HL-60 (cell line): ENCODE measurements around the gene UST.
A peak's percentile ranks its signal among the peaks of the same experiment; 100 is the strongest.

Source experiments
- DNase-seq, 2 experiments: peaks; one replicate each; pipeline ENCODE4 v3.0.0-alpha.2; 2010 to 2020; ENCODE audit warnings: low read depth in 1 of 2, low spot score in 1 of 2
- H3K27ac ChIP-seq: fragments of 250-450 bp; sonication (Bioruptor Pico); replicated peaks from 2 replicates; pipeline ENCODE4 v1.5.1; 2020; ENCODE audit warnings: mild to moderate bottlenecking, moderate library complexity
- H3K27me3 ChIP-seq: fragments of 250-450 bp; sonication (Bioruptor Pico); 2 replicates; pipeline ENCODE4 v1.5.1; 2021; ENCODE audit warnings: mild to moderate bottlenecking, moderate library complexity; ENCODE audit not compliant: insufficient read depth, poor library complexity, severe bottlenecking
- H3K4me3 ChIP-seq: replicated peaks from 2 replicates; pipeline ENCODE4 v1.5.1; 2011; ENCODE audit warnings: mild to moderate bottlenecking, control low read depth, low read length; ENCODE audit not compliant: insufficient read depth
- GABPA ChIP-seq: IDR thresholded peaks from 2 replicates; pipeline ENCODE4 v1.6.1; 2012; ENCODE audit warnings: low read depth
- POLR2AphosphoS5 ChIP-seq: IDR thresholded peaks from 2 replicates; pipeline ENCODE4 v1.6.1; 2012; ENCODE audit warnings: low read depth
- SPI1 ChIP-seq: IDR thresholded peaks from 2 replicates; pipeline ENCODE4 v1.6.1; 2012; ENCODE audit warnings: low read depth, mild to moderate bottlenecking, borderline replicate concordance
- TF ChIP-seq, protein P1 (sequence below): IDR thresholded peaks from 2 replicates; pipeline ENCODE4 v1.6.1; 2012; ENCODE audit warnings: low read depth; ENCODE audit not compliant: insufficient replicate concordance
- TF ChIP-seq, protein P2 (sequence below): IDR thresholded peaks from one replicate; pipeline ENCODE4 v1.5.1; 2011; ENCODE audit warnings: low read length, control low read depth, inconsistent platforms; ENCODE audit not compliant: insufficient read depth

Gene UST

DNA sequence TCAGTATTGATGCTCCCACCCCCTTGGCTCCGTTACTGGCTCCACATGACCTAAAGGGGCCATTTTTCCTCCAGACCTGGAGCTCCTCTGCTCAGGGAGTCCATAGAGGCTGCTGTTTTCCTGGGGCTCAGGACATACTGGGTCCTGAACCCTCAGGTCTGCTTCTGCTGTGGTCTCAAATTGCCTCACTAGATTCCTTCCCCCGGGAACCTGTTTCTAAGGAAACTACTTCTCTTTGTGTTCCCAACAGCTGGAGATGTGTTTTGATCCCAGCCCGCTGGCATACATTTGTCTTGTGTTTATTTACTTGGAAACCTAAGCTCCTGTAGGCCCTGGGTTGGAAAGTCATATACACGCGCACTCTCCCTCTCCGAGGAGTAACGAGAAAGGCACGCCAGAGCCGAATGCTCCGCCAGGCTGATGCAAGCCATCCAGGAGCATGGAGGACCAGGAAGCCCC lies 222.8 kb downstream of the UST start:
- DNase-seq: no peak
- no peak overlapping the region for H3K27ac ChIP-seq
- no peak for TF ChIP-seq SPI1
- no peak for TF ChIP-seq POLR2AphosphoS5
- TF ChIP-seq, protein P1, sequence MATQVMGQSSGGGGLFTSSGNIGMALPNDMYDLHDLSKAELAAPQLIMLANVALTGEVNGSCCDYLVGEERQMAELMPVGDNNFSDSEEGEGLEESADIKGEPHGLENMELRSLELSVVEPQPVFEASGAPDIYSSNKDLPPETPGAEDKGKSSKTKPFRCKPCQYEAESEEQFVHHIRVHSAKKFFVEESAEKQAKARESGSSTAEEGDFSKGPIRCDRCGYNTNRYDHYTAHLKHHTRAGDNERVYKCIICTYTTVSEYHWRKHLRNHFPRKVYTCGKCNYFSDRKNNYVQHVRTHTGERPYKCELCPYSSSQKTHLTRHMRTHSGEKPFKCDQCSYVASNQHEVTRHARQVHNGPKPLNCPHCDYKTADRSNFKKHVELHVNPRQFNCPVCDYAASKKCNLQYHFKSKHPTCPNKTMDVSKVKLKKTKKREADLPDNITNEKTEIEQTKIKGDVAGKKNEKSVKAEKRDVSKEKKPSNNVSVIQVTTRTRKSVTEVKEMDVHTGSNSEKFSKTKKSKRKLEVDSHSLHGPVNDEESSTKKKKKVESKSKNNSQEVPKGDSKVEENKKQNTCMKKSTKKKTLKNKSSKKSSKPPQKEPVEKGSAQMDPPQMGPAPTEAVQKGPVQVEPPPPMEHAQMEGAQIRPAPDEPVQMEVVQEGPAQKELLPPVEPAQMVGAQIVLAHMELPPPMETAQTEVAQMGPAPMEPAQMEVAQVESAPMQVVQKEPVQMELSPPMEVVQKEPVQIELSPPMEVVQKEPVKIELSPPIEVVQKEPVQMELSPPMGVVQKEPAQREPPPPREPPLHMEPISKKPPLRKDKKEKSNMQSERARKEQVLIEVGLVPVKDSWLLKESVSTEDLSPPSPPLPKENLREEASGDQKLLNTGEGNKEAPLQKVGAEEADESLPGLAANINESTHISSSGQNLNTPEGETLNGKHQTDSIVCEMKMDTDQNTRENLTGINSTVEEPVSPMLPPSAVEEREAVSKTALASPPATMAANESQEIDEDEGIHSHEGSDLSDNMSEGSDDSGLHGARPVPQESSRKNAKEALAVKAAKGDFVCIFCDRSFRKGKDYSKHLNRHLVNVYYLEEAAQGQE: no peak
- no peak overlapping the region for H3K4me3 ChIP-seq
- H3K27me3 ChIP-seq: peaks cover 10% of the 10 kb centered on the region

DNA sequence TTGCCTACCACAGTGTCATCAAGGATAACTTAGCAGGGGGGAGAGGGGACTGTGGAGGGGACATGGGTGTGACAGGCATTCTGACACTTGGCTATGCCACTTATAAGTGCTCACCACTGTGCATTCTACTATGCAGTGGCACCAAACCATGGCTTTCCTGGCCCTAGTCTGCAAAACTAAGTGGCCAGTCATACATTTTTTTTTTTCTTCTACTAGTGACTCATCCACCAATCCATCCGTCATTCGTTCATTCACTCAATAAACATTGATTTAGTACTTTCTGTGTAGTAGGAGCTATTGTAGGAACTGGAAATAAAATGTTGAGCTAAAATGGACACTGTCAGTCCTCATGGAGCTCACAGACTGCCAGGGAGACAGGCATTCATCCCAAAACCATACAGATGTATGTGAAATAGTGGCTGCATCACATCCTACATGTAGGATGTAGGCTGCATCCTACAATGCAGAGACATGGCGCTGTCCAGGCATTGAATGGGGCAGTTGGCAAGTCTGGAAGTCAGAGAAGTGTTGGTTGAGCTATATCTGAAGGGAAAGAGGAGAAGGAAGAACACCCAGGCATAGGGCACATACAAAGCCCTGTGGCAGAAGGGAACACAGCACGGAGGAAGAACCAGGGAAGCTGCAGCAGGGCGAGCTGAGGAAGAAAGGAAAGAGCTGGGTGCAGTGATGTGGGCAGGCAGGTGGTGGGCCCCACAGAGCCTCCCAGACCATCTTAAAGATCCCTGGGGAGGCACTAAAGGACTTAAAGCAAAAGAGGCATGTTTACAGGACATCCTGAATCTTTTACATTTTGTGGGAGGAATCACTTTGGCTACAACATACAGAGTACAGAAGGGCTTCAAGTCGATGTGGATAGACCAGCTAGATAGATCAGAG lies 224.4 kb downstream of the UST start:
- H3K27ac ChIP-seq: no peak overlapping the region
- TF ChIP-seq SPI1 (no peak), GABPA (no peak), POLR2AphosphoS5 (no peak)
- TF ChIP-seq, protein P2, sequence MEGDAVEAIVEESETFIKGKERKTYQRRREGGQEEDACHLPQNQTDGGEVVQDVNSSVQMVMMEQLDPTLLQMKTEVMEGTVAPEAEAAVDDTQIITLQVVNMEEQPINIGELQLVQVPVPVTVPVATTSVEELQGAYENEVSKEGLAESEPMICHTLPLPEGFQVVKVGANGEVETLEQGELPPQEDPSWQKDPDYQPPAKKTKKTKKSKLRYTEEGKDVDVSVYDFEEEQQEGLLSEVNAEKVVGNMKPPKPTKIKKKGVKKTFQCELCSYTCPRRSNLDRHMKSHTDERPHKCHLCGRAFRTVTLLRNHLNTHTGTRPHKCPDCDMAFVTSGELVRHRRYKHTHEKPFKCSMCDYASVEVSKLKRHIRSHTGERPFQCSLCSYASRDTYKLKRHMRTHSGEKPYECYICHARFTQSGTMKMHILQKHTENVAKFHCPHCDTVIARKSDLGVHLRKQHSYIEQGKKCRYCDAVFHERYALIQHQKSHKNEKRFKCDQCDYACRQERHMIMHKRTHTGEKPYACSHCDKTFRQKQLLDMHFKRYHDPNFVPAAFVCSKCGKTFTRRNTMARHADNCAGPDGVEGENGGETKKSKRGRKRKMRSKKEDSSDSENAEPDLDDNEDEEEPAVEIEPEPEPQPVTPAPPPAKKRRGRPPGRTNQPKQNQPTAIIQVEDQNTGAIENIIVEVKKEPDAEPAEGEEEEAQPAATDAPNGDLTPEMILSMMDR: no peak
- TF ChIP-seq, protein P1: no peak

DNA sequence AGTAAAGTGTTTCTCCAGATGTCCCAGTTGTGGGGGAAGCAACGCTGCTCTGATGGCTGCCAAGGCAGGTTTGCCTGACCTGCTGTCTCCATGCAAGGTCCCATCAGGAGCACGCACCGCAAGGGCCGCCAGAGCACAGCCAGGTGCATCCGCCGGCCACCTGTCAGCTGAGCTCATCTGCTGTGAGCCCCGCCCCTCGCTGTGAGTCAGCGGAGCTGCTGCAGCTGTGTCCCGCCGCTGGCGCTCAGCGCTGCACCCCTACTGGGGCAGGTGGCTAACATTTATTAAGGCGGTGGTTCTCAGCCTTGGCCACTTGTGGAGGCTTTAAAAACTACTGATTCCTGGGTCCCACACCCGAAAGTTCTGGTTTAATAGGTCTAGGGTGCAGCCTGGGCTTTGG lies 225.7 kb downstream of the UST start:
- peak; percentile 13 to 24 for DNase-seq
- Histone ChIP-seq H3K27ac (no peak overlapping the region), H3K4me3 (no peak overlapping the region), H3K27me3 (peaks cover 15% of the 10 kb centered on the region)
- no peak for TF ChIP-seq GABPA
- peak; percentile 69 for TF ChIP-seq POLR2AphosphoS5
- TF ChIP-seq, protein P2: no peak

More for the DNA sequence above, 224.4 kb downstream of the UST start:
- Histone ChIP-seq H3K27me3 (peaks cover 15% of the 10 kb centered on the region), H3K4me3 (no peak overlapping the region)
- DNase-seq: no peak

DNA sequence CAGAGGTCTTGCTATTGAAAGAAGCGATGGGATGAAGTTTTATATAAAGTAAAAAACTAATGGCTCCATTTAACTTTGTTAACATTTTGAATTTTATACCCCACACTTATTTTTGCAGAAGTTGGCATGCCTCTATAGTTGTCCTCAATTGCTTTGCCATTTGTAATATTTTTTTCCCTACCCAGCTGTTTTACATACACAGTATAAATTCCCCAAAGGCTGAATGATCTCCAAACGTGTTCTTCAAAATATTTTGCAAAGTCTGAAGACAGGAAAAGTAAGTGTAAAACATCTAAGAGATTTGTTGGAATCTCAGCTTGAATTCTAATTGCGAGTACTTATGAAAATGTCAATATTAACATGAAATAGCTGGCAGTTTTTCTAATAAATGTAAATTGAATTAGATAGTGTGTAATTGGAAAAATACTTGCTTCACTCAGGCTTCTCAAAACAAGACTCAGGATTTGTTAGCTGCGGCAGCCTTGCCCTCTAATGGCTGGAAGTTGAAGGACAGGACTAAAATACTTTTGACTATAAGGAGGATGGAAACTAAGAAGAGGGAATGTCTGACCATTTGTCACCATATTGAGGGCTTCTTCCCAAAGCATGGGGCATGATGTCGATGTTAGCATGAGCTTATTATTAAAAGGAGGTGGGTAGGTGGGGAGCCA lies 226.8 kb downstream of the UST start:
- H3K27ac ChIP-seq: no peak overlapping the region
- no peak overlapping the region for H3K4me3 ChIP-seq
- DNase-seq: no peak
- no peak for TF ChIP-seq POLR2AphosphoS5
- TF ChIP-seq GABPA: no peak
- no peak for TF ChIP-seq SPI1
- peaks cover 14% of the 10 kb centered on the region for H3K27me3 ChIP-seq
